ENCODE data around the gene BHLHA15. TPM values are rescaled to one million over a fixed set of nuclear protein-coding genes. Genes with fewer than 3 reads are reported as not detected.
"Not testable (repeated sequence)": the region's sequence is repeated elsewhere in the genome, so short reads cannot be mapped to it uniquely, and the experiment has no call there.

Gene BHLHA15
- total and polyA plus RNA-seq, 12 donors, result 0.57 to 3.6 (median 1.6) TPM; not detected in 8

GRCh38 chr7:98215561-98216495 lies 4.6 kb downstream of the BHLHA15 start:
- Histone ChIP-seq H3K4me3 (no peak overlapping the region), H3K27ac (no peak overlapping the region), H3K36me3 (replicated peaks in 1 of 2) (peaks cover 0 to 5% of the 10 kb centered on the region in 2 donors), H3K4me1 (replicated peaks in 1 of 2) (no peaks in the 10 kb centered on the region), H3K27me3 (no peaks in the 10 kb centered on the region), H3K9me3 (replicated peaks in 1 of 3) (no peaks in the 10 kb centered on the region)
- no peak for TF ChIP-seq POLR2A (IDR thresholded peaks at IDR 0.05)
- no peak for TF ChIP-seq CTCF (IDR thresholded peaks at IDR 0.05)
- DNase-seq, result peak in 1 of 7 donors; percentile 3
- 93 to 94% (median 93%) methylated on average over 23 to 32 of the region's 32 CpGs for WGBS, 4 donors
- intact Hi-C loops (cut with DNase I), result no loop called here

- peak in 1 of 7 donors; percentile 5 for DNase-seq
- Histone ChIP-seq H3K27me3 (no peaks in the 10 kb centered on the region), H3K9me3 (replicated peaks in 1 of 3) (no peaks in the 10 kb centered on the region), H3K4me3 (no peak overlapping the region), H3K27ac (no peak overlapping the region), H3K36me3 (replicated peaks in 1 of 2) (peaks cover 0 to 12% of the 10 kb centered on the region in 2 donors), H3K4me1 (replicated peaks in 1 of 2) (no peaks in the 10 kb centered on the region)
- 89 to 93% (median 92%) methylated on average over 6 to 24 of the region's 24 CpGs for WGBS, 4 donors
- intact Hi-C loops (cut with DNase I), result no loop called here
- no peak for TF ChIP-seq CTCF (IDR thresholded peaks at IDR 0.05)
- TF ChIP-seq POLR2A (IDR thresholded peaks at IDR 0.05), result no peak
Measured at GRCh38 chr7:98216941-98217622, 5.8 kb downstream of the BHLHA15 start.

DNA sequence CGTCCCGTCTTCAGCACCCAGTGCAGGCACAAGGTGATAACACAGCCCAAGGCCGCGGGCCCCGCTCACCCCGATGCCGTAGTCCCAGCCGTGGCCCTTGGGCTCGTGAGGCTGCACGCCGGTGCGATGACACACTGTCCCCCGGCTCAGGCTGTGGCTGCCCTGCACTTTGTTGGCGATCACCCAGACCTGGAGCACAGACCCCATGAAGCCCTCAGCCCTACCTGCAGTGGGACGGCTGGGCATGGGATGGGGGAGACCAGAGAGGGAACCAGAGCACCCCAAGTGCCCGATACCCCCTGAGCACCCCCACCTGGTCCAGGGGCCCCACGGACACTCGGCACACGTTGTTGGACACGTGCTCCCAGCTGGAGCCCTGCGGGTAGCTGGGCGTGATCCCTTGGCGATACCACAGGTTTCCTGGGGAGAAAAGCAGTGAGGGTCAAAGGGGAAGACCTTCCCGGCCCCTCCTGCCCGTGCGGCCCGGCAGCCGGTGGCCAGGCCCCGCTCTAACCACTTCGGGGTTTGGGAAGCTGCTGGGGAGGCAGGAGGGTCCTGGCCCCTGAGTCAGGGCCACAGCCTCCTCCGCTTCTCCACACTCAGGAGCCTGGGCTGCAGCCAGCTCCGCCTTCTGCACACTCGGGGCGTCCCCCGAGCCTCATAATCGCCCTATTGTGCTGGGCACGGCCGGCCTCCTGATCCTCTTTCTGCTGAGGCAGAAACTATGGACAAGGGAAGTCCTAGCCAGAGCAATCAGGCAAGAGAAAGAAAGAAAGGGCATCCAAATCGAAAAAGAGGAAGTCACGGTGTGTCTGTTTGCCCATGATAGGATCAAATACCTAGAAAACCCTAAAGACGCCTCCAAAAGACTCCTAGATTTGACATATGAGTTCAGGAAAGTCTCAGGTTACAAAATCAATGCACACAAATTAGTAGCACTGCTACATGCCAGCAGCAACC lies 6.7 kb downstream of the BHLHA15 start:
- Histone ChIP-seq H3K27ac (no peak overlapping the region), H3K4me1 (replicated peaks in 1 of 2) (no peaks in the 10 kb centered on the region), H3K36me3 (replicated peaks in 1 of 2) (peaks cover 0 to 14% of the 10 kb centered on the region in 2 donors), H3K9me3 (replicated peaks in 1 of 3) (no peaks in the 10 kb centered on the region), H3K27me3 (no peaks in the 10 kb centered on the region), H3K4me3 (no peak overlapping the region)
- intact Hi-C loops (cut with DNase I), result no loop called here
- peak in 2 of 7 donors; percentile 5 to 16 for DNase-seq
- TF ChIP-seq CTCF (IDR thresholded peaks at IDR 0.05), result no peak
- no peak for TF ChIP-seq POLR2A (IDR thresholded peaks at IDR 0.05)
- WGBS, 4 donors, result 67 to 84% (median 79%) methylated on average over 11 to 41 of the region's 41 CpGs

- H3K27ac ChIP-seq; DNase-seq; H3K27me3 ChIP-seq; intact Hi-C loops (cut with DNase I); H3K4me1 ChIP-seq (replicated peaks in 1 of 2); H3K9me3 ChIP-seq (replicated peaks in 1 of 3); H3K4me3 ChIP-seq: not testable (repeated sequence)
- peaks cover 0 to 14% of the 10 kb centered on the region in 2 donors for H3K36me3 ChIP-seq (replicated peaks in 1 of 2)
- WGBS, 4 donors, result 92 to 97% (median 96%) methylated on average over 6 of the region's 6 CpGs
Measured at GRCh38 chr7:98219382-98219781, 8.1 kb downstream of the BHLHA15 start.
